GM21825 (cell line): Measurements from ENCODE around the gene P4HTM.
"Not testable (repeated sequence)": the region's sequence is repeated elsewhere in the genome, so short reads cannot be mapped to it uniquely, and the experiment has no call there.

Experiments used
- ATAC-seq: cut with Tn5 transposase; IDR thresholded peaks from one replicate; pipeline ENCODE4 v1.9.1; 2021; ENCODE audit warnings: mild to moderate bottlenecking, moderate library complexity; ENCODE audit not compliant: unreplicated experiment

The P4HTM gene

GRCh38 chr3:49007771-49008528 is 17.9 kb downstream of the P4HTM start:
- peak; percentile 37 for ATAC-seq

GRCh38 chr3:49008627-49009026 is 18.6 kb downstream of the P4HTM start:
- ATAC-seq = not testable (repeated sequence)

GRCh38 chr3:49009396-49009795 is 19.4 kb downstream of the P4HTM start:
- no peak for ATAC-seq

DNA sequence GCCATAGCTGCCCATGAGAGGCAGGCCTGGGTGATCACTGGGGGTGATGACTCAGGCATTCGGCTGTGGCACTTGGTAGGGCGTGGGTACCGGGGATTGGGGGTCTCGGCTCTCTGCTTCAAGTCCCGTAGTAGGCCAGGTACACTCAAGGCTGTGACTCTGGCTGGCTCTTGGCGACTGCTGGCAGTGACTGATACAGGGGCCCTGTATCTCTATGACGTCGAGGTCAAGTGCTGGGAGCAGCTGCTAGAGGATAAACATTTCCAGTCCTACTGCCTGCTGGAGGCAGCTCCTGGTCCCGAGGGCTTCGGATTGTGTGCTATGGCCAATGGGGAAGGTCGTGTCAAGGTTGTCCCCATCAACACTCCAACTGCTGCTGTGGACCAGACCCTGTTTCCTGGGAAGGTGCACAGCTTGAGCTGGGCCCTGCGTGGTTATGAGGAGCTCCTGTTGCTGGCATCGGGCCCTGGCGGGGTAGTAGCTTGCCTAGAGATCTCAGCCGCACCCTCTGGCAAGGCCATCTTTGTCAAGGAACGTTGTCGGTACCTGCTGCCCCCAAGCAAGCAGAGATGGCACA is 22.5 kb downstream of the P4HTM start:
- ATAC-seq = no peak

DNA sequence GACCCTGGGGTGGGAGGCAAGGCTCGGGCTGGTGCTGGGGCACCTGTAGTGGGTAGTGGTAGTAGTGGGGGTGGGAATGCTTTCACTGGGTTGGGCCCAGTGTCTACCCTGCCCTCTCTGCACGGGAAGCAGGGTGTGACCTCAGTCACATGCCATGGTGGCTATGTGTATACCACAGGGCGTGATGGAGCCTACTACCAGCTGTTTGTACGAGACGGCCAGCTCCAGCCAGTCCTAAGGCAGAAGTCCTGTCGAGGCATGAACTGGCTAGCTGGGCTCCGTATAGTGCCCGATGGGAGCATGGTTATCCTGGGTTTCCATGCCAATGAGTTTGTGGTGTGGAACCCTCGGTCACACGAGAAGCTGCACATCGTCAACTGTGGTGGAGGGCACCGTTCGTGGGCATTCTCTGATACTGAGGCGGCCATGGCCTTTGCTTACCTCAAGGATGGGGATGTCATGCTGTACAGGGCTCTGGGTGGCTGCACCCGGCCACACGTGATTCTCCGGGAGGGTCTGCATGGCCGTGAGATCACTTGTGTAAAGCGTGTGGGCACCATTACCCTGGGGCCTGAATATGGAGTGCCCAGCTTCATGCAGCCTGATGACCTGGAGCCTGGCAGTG is 23.2 kb downstream of the P4HTM start:
- ATAC-seq = no peak

GRCh38 chr3:49013738-49014660 is 24.0 kb downstream of the P4HTM start:
- no peak for ATAC-seq

GRCh38 chr3:49015072-49015471 is 25.0 kb downstream of the P4HTM start:
- no peak for ATAC-seq

- ATAC-seq = no peak
These were observed 25.7 kb downstream of the P4HTM start for GRCh38 chr3:49015765-49016164.

DNA sequence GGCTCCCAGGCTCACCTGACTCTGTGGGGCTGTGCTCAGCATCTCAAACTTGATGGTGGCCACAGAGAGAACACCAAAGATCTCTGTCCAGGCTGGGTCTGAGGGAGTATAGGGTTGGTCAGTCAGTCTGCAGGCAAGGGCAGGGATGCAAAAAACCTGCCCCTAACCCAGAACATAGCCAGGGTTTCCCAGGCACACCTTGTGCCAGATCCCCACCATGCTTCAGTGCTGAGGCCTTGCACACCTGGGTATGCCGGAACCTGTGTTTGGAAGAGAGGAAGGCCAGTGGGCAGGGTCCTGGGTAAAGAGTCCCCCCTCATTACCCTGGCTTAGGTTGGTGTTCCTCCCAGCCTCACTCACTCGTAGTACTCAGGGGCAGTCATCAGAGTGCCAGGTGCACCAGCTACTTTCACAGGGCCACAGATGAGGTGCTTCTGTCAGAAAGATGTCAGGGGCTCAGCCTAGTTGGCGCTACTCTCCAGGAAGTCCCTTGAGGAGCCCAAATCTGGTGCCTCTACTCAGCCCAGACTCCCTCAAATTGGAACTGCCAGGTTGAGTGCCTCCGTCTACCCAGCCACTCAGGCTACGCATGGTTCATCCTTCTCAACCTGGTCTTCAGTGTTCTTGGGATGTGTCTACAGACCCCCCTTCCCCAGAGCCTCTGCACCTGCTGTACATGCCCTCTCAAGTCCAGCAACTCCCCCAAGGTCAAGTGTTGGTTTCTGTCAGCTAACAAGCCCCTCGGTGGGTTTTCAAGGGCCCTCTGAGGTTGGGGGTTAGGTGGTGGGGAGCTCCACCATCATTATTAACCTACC is 26.6 kb downstream of the P4HTM start:
- ATAC-seq = no peak

- no peak for ATAC-seq
These were observed 27.4 kb downstream of the P4HTM start for GRCh38 chr3:49017229-49017970.

GRCh38 chr3:49017971-49018706 is 28.1 kb downstream of the P4HTM start, which contains the start of gene DALRD3:
Gene DALRD3, minus strand, starts transcription at chr3:49018580. Its CDS starts 16 bp downstream, at chr3:49018564.
- no peak for ATAC-seq

- ATAC-seq = no peak
These were observed 28.6 kb downstream of the P4HTM start for GRCh38 chr3:49018707-49019006.

DNA sequence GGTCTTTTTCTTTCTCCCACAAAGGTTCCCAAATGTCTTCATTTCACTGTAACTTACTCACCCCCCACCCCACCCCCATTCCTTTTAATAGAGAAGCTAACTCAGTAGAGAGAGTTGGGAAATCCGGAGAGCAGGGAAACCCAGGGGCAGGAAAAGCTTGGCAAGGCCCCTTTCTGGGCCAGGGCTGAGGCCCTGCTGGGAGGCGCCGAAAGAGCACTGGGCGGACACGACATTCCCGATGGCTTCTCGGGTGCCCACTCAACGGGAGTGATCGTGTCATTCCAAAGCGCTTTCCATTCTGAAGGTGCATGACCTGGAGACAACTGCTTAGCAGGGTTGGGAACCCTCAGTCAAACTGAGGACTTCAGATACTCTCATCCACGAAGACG is 29.9 kb downstream of the P4HTM start:
- no peak for ATAC-seq

DNA sequence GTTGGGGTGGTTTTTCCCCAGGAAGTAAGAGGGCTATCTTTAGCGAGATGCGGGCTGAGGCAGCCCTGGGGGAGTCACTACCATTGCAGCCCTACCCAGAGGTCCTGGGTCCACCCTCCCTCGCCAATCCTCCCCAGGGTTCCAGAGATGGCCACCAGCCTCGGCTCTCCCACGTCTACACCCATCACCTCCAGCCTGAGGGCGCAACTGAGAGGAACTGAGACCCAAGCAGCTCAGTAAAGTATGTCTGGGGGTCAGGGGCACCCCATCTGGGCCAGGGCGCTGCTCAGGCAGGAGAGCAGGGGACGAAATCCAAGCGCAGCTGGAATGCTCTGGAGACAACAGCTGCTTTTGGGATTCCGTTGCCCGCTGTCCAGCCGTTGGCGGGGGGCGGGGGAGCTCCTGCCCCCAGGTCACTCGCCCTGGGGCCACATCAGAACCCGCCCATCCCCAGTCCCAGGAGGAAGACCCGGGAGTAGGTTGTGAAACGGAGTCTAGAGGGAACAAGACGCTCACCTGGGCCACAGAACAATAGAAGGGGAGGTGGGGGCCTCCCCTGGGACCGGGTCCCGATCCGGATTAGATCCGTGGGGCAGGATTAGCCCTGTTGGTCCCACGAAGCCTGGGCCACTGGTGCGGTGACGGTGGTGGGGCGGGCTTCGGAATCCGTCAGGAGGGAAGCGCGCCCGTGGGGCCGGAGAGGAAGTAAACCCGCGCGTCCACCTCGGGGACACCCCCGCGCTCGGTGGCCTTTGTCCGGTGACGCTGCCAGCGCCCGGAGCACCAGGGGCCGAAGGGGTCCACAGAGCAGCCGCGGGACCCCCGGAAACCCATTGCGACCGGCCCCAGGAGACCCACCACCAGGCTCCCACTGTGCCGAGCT is 30.5 kb downstream of the P4HTM start:
- peak; percentile 0 for ATAC-seq

GRCh38 chr3:49021213-49021812 is 31.3 kb downstream of the P4HTM start:
- ATAC-seq = peak; percentile 41

DNA sequence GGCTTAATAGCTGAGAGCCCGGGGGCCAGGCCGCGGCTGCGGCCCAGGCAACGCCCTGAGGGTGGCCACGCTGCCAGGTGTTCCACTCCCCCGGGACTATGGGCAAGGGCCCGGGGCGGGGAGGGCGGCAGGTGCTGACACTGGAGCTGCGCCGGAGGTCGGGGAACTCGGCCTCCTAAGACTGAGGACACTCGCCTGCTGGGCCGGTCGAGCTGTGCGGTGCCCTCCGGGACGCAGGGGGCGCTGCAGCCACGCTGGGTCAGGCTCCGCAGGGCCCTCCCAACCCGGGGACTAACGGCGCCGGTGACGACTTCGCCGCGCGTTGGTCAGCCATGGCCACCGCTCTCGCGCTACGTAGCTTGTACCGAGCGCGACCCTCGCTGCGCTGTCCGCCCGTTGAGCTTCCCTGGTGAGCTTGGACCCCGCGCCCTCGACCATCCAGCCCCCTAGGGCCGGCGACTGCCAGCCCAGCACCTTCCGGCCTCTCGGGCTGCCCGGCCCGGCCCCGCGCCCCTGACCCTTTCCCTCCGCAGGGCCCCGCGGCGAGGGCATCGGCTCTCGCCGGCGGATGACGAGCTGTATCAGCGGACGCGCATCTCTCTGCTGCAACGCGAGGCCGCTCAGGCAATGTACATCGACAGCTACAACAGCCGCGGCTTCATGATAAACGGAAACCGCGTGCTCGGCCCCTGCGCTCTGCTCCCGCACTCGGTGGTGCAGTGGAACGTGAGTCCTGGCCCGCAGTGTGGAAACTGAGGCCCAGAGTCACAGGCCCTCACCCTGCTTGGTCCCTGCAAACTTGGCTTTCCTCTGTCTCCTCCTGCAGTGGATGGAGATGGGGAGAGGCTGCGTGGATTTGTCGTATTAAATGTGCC is 32.0 kb downstream of the P4HTM start, which contains the start of gene NDUFAF3:
NDUFAF3 (plus strand) TSS at position 309 of the 875 bp plus-strand sequence; CDS start at position 333, 24 bp downstream.
- peak; percentile 47 for ATAC-seq
